Epithelial cell of proximal tubule (primary cell): ENCODE results near the gene SMAD6. TPM values are rescaled to one million over a fixed set of nuclear protein-coding genes. Genes with fewer than 3 reads are reported as not detected.

Source experiments
- DNase-seq: peaks from one replicate; pipeline ENCODE4 v3.0.0-alpha.2; 2011; ENCODE audit warnings: low read depth
- H3K4me3 ChIP-seq: 2 replicates; pipeline ENCODE4 v1.5.1; 2011; ENCODE audit warnings: low read depth, mild to moderate bottlenecking, low read length
- total RNA-seq: library from RNA; depleted of rRNA; stranded (reverse); fragments of >200 nt; gene quantifications from 2 replicates; pipeline ENCODE4 v1.2.3, GENCODE V29; 2015
- TF ChIP-seq, protein P1 (sequence below): conservative IDR thresholded peaks from 2 replicates; pipeline ENCODE4 v1.5.1; 2012; ENCODE audit warnings: low read depth, mild to moderate bottlenecking, low read length

SMAD6 gene
- total RNA-seq, 1 donor from 2014 or later: 22.1 TPM

DNA sequence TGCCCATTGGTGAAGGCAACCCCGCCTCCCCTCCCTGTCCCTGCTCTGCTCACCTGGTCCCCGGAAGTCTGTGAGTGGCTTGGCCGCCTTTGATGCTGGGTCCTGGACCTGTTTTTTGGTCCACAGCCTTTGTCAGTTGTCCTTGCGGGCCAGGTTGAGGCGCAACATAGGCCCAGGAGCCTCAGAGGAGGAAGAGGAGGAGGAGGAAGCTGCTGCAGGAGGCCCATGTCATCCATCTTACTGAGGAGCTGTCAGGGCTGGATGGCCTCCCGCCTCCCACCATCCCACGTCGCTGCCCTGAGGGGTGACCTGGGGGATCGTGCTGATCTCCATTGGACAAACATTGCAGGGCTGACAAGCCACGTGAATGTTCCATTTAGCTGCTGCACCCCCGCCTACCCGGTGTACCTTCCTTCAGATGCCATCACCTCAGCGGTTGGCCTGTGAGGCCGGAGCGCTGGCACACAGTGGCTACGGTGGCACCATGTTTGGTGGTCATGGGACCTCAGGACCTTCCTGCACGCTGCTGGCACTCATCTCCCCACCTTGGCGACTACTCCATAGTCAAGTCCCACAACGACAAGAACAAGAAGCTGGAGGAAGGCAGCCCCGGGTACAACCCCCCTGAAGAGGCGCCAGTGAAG is 106.3 kb downstream of the SMAD6 start:
- H3K4me3 ChIP-seq: no peak overlapping the region
- TF ChIP-seq, protein P1, sequence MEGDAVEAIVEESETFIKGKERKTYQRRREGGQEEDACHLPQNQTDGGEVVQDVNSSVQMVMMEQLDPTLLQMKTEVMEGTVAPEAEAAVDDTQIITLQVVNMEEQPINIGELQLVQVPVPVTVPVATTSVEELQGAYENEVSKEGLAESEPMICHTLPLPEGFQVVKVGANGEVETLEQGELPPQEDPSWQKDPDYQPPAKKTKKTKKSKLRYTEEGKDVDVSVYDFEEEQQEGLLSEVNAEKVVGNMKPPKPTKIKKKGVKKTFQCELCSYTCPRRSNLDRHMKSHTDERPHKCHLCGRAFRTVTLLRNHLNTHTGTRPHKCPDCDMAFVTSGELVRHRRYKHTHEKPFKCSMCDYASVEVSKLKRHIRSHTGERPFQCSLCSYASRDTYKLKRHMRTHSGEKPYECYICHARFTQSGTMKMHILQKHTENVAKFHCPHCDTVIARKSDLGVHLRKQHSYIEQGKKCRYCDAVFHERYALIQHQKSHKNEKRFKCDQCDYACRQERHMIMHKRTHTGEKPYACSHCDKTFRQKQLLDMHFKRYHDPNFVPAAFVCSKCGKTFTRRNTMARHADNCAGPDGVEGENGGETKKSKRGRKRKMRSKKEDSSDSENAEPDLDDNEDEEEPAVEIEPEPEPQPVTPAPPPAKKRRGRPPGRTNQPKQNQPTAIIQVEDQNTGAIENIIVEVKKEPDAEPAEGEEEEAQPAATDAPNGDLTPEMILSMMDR: no peak
- DNase-seq: no peak

DNA sequence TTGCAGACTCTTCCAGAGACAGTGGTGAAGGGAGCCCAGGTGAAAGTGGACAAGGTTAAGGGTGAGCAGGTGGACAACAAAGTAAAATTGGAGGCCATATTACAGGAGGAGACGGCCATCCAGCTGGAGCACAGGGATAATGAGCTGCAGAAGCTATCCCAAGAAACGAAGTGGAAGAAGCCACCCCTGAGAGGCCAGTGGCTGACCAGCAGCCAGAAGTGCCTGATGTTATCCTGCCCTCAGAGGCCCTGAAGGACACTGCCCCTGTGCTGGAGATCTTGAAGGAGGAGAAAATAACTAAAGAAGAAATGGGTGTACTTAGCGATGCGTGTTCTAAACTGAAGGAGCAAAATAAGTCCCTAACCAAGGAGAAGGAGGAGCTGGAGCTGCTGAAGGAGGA is 107.6 kb downstream of the SMAD6 start:
- no peak overlapping the region for H3K4me3 ChIP-seq
- TF ChIP-seq, protein P1: no peak
- no peak for DNase-seq

DNA sequence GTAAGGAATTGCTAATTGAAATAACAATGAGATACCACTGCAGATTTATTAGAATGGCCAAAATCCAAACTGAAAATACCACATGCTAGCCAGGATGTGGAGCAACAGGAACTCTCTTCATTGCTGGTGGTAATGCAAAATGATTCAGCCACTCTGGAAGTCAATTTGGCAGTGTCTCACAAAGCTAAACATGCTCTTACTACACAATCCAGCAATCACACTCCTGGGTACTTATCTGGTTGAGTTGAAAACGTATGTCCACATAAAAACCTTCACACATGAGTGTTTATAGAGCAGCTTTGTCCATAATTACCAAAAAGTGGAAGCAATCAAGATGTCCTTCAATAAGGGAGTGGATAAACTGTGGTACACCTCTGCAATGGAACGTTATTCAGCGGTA is 113.3 kb downstream of the SMAD6 start:
- no peak overlapping the region for H3K4me3 ChIP-seq
- DNase-seq: peak; percentile 32
- TF ChIP-seq, protein P1: no peak

DNA sequence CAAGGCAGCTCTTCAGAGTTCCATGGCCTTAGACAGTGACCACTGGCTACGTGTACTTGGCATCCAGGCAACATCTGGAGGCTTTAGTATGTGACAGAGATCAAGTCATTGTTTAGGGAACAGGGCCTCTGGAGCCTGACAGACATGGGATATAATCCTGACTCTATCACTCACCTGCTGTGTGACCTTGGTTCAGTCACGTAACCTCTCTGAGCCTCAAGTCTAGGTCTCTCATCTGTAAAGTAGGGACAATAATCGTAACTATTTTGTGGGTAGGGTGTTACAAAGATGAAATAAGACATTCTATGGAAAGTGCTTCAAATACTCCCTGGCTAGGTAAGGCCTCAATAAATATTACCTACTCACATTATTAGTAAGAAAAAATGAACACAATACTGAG is 114.2 kb downstream of the SMAD6 start:
- no peak overlapping the region for H3K4me3 ChIP-seq
- no peak for DNase-seq
- TF ChIP-seq, protein P1: no peak

DNA sequence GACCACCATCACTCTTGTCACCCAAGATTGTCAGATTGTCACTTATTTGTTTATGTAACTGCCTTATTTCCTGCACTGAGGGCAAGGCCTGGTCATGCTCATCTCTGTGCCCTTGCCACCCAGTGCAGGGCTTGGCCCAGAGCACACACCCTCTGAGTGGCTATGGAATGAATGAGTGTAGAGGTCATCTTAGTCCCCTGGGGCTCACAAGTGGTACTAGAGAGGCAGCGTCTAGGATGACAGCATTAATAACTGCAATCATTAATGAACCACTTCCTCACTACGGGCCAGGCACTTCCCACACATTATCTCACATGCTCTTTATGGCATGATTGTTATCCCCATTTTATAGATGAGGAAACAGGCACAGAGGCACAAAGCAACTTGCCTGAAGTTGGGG is 117.0 kb downstream of the SMAD6 start:
- H3K4me3 ChIP-seq: no peak overlapping the region
- TF ChIP-seq, protein P1: no peak
- DNase-seq: no peak

DNA sequence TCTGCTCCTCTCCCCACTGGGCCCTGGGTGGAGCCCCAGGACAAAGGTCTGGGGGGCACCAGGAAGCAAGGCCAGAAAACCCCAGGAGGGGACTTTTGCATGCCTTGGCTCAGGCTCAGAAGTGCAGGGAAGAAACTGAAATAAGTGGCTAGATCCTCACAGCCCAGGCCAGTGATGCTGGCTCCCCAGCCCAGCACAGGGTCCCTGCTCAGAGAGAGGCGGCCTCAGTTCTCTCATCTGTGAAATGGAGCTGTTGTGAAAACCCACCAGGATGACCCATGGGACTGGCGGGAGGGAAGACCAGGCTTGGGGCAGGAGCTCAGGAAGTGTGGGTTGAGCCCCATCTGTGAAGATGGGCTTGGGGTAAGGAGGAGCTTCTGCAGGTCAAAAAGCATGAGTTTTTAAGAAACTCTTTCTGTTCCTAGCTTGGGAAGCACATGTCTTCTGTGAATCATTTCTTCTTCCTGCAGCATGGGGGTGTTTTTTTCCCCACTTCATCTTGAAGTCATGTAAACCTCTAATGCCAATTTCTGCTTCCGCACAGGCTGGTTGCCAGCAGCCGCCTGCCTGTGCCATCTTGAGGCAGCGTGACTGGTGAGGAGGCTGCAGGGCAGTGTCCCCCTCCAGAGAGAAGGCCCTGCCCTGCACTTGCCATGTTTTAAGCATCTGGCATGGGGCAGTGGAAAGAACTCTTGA is 118.6 kb downstream of the SMAD6 start:
- TF ChIP-seq, protein P1: no peak
- no peak for DNase-seq
- H3K4me3 ChIP-seq: no peak overlapping the region

DNA sequence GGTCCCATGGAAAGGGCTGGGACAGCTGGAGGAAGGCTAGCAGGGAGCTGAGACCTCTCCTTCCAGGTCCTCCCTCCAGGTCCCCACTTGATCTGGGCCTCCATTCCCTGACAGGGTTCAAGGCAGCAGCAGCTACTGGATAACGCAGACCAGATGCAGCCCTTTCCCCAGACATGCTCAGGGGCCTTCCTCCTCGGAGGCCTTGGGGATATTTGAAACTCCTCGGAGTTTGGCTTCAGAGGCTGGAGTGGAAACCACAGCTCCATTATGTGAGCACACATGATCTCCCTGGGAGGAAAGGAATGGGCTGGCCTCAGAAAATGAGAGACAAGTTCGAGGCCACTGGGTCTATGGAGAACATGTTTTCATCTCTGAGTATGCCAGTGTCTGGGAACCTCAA is 119.3 kb downstream of the SMAD6 start:
- H3K4me3 ChIP-seq: no peak overlapping the region
- TF ChIP-seq, protein P1: no peak
- DNase-seq: no peak
